Activated B cell treated with CpG ODN at 0.5 μM for 24 hours (primary cell): ENCODE data around the gene ZKSCAN5. TPM values are rescaled to one million over a fixed set of nuclear protein-coding genes. Genes with fewer than 3 reads are reported as not detected.
"Not testable (repeated sequence)": the region's sequence is repeated elsewhere in the genome, so short reads cannot be mapped to it uniquely, and the experiment has no call there.

Experiments
- ATAC-seq: fragments of 200-7000 bp; cut with Tn5 transposase; one replicate; pipeline ENCODE4 v1.10.0; 2021; ENCODE audit warnings: low read depth, mild to moderate bottlenecking, moderate library complexity
- CTCF ChIA-PET: fragments of 350-600 bp; sonication (Branson Sonifier 250); formaldehyde crosslinking; loops from one replicate; lab custom pipeline; 2021; ENCODE audit warnings: antibody characterized with exemption; lab: Charles Lee
- POLR2A ChIA-PET: fragments of 350-600 bp; sonication (Branson Sonifier 250); formaldehyde crosslinking; loops from one replicate; lab custom pipeline; 2021; ENCODE audit warnings: antibody characterized with exemption; lab: Charles Lee
- DNase-seq: peaks from one replicate; pipeline ENCODE4 v3.0.0; 2022
- H3K27ac Mint-ChIP-seq: one replicate; pipeline ENCODE4 v1.8.0; 2020; ENCODE audit warnings: mixed read lengths
- H3K27me3 Mint-ChIP-seq: one replicate; pipeline ENCODE4 v1.8.0; 2021; ENCODE audit warnings: mixed read lengths
- H3K36me3 Mint-ChIP-seq: one replicate; pipeline ENCODE4 v1.8.0; 2021; ENCODE audit warnings: low read depth, mixed read lengths
- H3K4me1 Mint-ChIP-seq: one replicate; pipeline ENCODE4 v1.8.0; 2021; ENCODE audit warnings: mixed read lengths
- H3K4me3 Mint-ChIP-seq: one replicate; pipeline ENCODE4 v1.8.0; 2020; ENCODE audit warnings: mild to moderate bottlenecking, mixed read lengths
- H3K9me3 Mint-ChIP-seq: one replicate; pipeline ENCODE4 v1.8.0; 2020; ENCODE audit warnings: mixed read lengths
- CTCF ChIP-seq: fragments of 200-600 bp; IDR thresholded peaks from one replicate; pipeline ENCODE4 v1.8.0; 2022; ENCODE audit warnings: antibody characterized with exemption, mild to moderate bottlenecking
- intact Hi-C: fragments of 100-400 bp; cut with micrococcal nuclease; formaldehyde crosslinking; loops from one replicate; pipeline ENCODE4 v1.15.1; 2024
- total RNA-seq: library from RNA; stranded (reverse); gene quantifications from 2 replicates; pipeline ENCODE4 v1.2.3, GENCODE V29; 2022

The ZKSCAN5 gene
- total RNA-seq, 1 donor from 2014 or later: 10.3 TPM

DNA sequence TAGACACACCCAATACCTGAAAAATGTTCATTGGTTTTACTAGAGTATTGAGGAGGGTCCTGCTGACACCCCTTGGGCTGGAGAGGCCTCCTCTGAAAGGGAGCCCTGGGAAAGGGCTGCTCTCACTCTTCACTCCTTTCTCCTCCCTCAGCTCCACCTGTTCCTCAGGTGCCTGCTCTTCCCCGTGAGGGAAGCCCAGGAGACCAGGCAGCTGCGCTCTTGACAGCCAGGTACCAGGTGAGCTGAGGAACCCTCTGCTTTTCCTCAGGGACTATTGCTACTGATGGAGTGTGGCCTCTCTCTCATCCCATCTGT lies 57.2 kb downstream of the ZKSCAN5 start:
- ChIA-PET CTCF (no interaction called here), POLR2A (no interaction called here)
- no peak for TF ChIP-seq CTCF
- no peak for ATAC-seq
- Mint-ChIP-seq H3K4me3 (no peak overlapping the region), H3K36me3 (peaks cover 66% of the 10 kb centered on the region), H3K9me3 (no peaks in the 10 kb centered on the region), H3K27me3 (no peaks in the 10 kb centered on the region), H3K4me1 (peaks cover 48% of the 10 kb centered on the region), H3K27ac (no peak overlapping the region)
- intact Hi-C loops: no loop called here
- DNase-seq: no peak

- POLR2A ChIA-PET: no interaction called here
Measured at GRCh38 chr7:99562114-99562784, 57.8 kb downstream of the ZKSCAN5 start.

GRCh38 chr7:99562832-99563231 lies 58.4 kb downstream of the ZKSCAN5 start:
- Mint-ChIP-seq H3K27me3 (no peaks in the 10 kb centered on the region), H3K36me3 (peaks cover 67% of the 10 kb centered on the region), H3K27ac (peak overlapping the region; percentile 16), H3K9me3 (no peaks in the 10 kb centered on the region), H3K4me3 (no peak overlapping the region), H3K4me1 (peaks cover 37% of the 10 kb centered on the region)
- intact Hi-C loops: no loop called here
- CTCF ChIA-PET: no interaction called here
- DNase-seq (no peak), ATAC-seq (no peak)
- POLR2A ChIA-PET: interaction anchor here (0.6 kb wide), 2 partner anchors 11 to 123 kb away, joined by 3 read pairs; partner anchors contain the start of gene FAM200A
- TF ChIP-seq CTCF: no peak

More at GRCh38 chr7:99562114-99562784, 57.8 kb downstream of the ZKSCAN5 start:
- intact Hi-C loops: no loop called here
- no peak for TF ChIP-seq CTCF
- Mint-ChIP-seq H3K27ac (peak overlapping the region; percentile 16), H3K27me3 (no peaks in the 10 kb centered on the region), H3K9me3 (no peaks in the 10 kb centered on the region), H3K4me3 (no peak overlapping the region), H3K36me3 (peaks cover 66% of the 10 kb centered on the region), H3K4me1 (peaks cover 43% of the 10 kb centered on the region)
- CTCF ChIA-PET: no interaction called here
- ATAC-seq (no peak), DNase-seq (no peak)

- no peak for TF ChIP-seq CTCF
- peak overlapping the region; percentile 9 for H3K27ac Mint-ChIP-seq
Measured at GRCh38 chr7:99563650-99564049, 59.2 kb downstream of the ZKSCAN5 start.

GRCh38 chr7:99568770-99569169 lies 64.3 kb downstream of the ZKSCAN5 start:
- ATAC-seq, POLR2A ChIA-PET, H3K4me1 Mint-ChIP-seq, H3K9me3 Mint-ChIP-seq, DNase-seq, H3K27me3 Mint-ChIP-seq, H3K27ac Mint-ChIP-seq, intact Hi-C loops, CTCF ChIA-PET, H3K4me3 Mint-ChIP-seq: not testable (repeated sequence)
- H3K36me3 Mint-ChIP-seq: peaks cover 66% of the 10 kb centered on the region

More at GRCh38 chr7:99563650-99564049, 59.2 kb downstream of the ZKSCAN5 start:
- no peak for ATAC-seq
- ChIA-PET CTCF (no interaction called here), POLR2A (interaction anchor here (0.6 kb wide), 2 partner anchors 12 to 124 kb away, joined by 3 read pairs; partner anchors contain the start of gene FAM200A)
- no peaks in the 10 kb centered on the region for H3K9me3 Mint-ChIP-seq
- H3K4me3 Mint-ChIP-seq: no peak overlapping the region
- intact Hi-C loops: no loop called here
- H3K4me1 Mint-ChIP-seq: peaks cover 33% of the 10 kb centered on the region
- peaks cover 62% of the 10 kb centered on the region for H3K36me3 Mint-ChIP-seq
- H3K27me3 Mint-ChIP-seq: no peaks in the 10 kb centered on the region
- no peak for DNase-seq
